Fibroblast of pulmonary artery (primary cell): ENCODE measurements around the gene SYTL5.

Source experiments
- DNase-seq: peaks from one replicate; pipeline ENCODE4 v3.0.0-alpha.2; 2010; ENCODE audit warnings: low read depth
- H3K4me3 ChIP-seq: replicated peaks from 2 replicates; pipeline ENCODE4 v1.5.1; 2011; ENCODE audit warnings: low read depth, mild to moderate bottlenecking, control low read depth, low read length, moderate library complexity
- TF ChIP-seq, protein P1 (sequence below): IDR thresholded peaks from 2 replicates; pipeline ENCODE4 v1.5.1; 2011; ENCODE audit warnings: mild to moderate bottlenecking, control low read depth, low read length, inconsistent platforms; ENCODE audit errors: missing control alignments

Gene SYTL5

DNA sequence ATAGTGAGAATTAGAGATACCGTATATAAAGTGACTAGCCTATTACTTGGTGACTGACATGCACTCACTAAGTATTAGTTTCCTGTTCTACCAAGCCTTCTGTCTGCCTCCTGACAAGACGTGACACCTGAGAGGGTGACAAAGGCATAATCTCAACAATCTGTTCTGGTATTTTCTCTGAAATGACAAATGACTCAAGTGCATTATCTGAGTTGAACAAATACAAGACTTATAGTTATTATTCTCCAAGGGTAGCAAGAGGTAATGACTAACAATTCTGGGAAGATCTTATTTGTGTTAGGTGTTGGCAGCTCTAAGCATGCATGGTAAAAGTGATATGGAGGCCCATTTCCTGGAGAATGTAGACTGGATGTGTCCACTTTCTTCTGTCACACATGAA lies 60.6 kb downstream of the SYTL5 start:
- no peak overlapping the region for H3K4me3 ChIP-seq
- DNase-seq = no peak
- TF ChIP-seq, protein P1, sequence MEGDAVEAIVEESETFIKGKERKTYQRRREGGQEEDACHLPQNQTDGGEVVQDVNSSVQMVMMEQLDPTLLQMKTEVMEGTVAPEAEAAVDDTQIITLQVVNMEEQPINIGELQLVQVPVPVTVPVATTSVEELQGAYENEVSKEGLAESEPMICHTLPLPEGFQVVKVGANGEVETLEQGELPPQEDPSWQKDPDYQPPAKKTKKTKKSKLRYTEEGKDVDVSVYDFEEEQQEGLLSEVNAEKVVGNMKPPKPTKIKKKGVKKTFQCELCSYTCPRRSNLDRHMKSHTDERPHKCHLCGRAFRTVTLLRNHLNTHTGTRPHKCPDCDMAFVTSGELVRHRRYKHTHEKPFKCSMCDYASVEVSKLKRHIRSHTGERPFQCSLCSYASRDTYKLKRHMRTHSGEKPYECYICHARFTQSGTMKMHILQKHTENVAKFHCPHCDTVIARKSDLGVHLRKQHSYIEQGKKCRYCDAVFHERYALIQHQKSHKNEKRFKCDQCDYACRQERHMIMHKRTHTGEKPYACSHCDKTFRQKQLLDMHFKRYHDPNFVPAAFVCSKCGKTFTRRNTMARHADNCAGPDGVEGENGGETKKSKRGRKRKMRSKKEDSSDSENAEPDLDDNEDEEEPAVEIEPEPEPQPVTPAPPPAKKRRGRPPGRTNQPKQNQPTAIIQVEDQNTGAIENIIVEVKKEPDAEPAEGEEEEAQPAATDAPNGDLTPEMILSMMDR = no peak

- no peak for DNase-seq
- TF ChIP-seq, protein P1 = no peak
- H3K4me3 ChIP-seq = no peak overlapping the region
Observed at GRCh38 chrX:38069273-38069672, 62.9 kb downstream of the SYTL5 start.

DNA sequence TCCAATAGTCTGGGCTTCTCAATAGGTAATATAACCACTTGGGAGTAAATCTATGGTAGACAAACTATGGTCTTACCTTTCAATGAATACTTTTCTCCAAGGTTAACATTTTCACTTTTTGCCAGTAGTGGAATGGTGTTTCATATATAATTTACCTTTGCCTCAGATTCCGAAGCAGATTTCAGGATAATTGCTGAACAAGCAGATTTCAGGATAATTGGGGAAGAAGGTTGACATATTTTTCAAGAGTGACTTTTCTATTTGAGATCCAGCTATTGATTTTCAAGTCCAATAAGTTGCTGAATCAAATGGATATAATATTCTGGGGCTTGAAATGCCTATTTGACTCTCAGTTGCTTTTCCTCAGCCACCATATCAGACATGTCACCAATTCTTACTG lies 63.6 kb downstream of the SYTL5 start:
- no peak overlapping the region for H3K4me3 ChIP-seq
- TF ChIP-seq, protein P1 = no peak
- DNase-seq = no peak

- no peak overlapping the region for H3K4me3 ChIP-seq
- DNase-seq = no peak
- TF ChIP-seq, protein P1 = no peak
Observed at GRCh38 chrX:38079463-38079862, 73.1 kb downstream of the SYTL5 start.

GRCh38 chrX:38080808-38081207 lies 74.5 kb downstream of the SYTL5 start:
- TF ChIP-seq, protein P1 = no peak

GRCh38 chrX:38081909-38082308 lies 75.6 kb downstream of the SYTL5 start:
- TF ChIP-seq, protein P1 = no peak
- no peak overlapping the region for H3K4me3 ChIP-seq
- DNase-seq = no peak

More at GRCh38 chrX:38080808-38081207, 74.5 kb downstream of the SYTL5 start:
- no peak overlapping the region for H3K4me3 ChIP-seq
- DNase-seq = peak; percentile 24

DNA sequence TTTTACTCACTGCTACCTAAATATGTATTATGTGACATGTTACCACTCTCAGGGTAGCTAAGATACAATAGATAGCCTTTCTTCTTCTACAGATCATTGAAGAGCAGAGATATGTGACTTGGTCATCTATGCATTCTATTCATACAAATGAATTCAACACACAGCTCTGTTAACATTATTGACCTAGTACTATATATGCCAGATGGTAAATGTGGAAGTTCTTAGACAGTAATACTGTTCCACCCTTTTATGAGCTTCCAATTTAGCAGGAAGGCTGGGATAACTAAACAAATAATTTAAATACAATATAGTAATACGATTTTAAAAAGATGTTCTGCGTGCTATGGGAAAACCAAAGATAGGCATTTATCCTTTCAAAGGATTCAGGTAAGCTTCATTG lies 76.0 kb downstream of the SYTL5 start:
- TF ChIP-seq, protein P1 = no peak
- no peak overlapping the region for H3K4me3 ChIP-seq
- DNase-seq = no peak
